Lung (tissue), 12 donors: ENCODE measurements around the gene IDH2. TPM values are rescaled to one million over a fixed set of nuclear protein-coding genes. Genes with fewer than 3 reads are reported as not detected.
"Not testable (repeated sequence)": the region's sequence is repeated elsewhere in the genome, so short reads cannot be mapped to it uniquely, and the experiment has no call there.

ENCODE experiments used
- ATAC-seq: fragments of 200-7000 bp; cut with Tn5 transposase; one replicate; pipeline ENCODE4 v1.9.1; 2020; ENCODE audit warnings: moderate number of reproducible peaks; ENCODE audit not compliant: insufficient read depth, low FRiP score
- DNase-seq, 3 donors: peaks; one replicate each; pipeline ENCODE4 v3.0.0-alpha.2; 2013 to 2017
- H3K27ac ChIP-seq, 2 donors: one replicate each; pipeline ENCODE4 v1.5.1; 2013; ENCODE audit warnings: mild to moderate bottlenecking in 2 of 2, moderate library complexity in 2 of 2, control low read depth in 1 of 2, inconsistent platforms in 1 of 2, low read depth in 1 of 2, low read length in 1 of 2
- H3K27me3 ChIP-seq, 3 donors: one replicate each; pipeline ENCODE4 v1.5.1; 2013; ENCODE audit warnings: low read length in 2 of 3; ENCODE audit not compliant: control insufficient read depth in 3 of 3, insufficient read depth in 3 of 3
- H3K36me3 ChIP-seq, 4 donors: one replicate each; pipeline ENCODE4 v1.5.1; 2013; ENCODE audit warnings: low read length in 4 of 4, mild to moderate bottlenecking in 1 of 4, moderate library complexity in 1 of 4; ENCODE audit not compliant: control insufficient read depth in 4 of 4, insufficient read depth in 4 of 4
- H3K4me1 ChIP-seq, 5 donors: one replicate each; pipeline ENCODE4 v1.5.1; 2013; ENCODE audit warnings: low read length in 5 of 5, mild to moderate bottlenecking in 2 of 5, moderate library complexity in 1 of 5; ENCODE audit not compliant: control insufficient read depth in 5 of 5, insufficient read depth in 5 of 5
- H3K4me3 ChIP-seq: one replicate; pipeline ENCODE4 v1.5.1; 2013; ENCODE audit warnings: mild to moderate bottlenecking, control low read depth, moderate library complexity
- H3K9ac ChIP-seq, 2 donors: one replicate each; pipeline ENCODE4 v1.5.1; 2013; ENCODE audit warnings: low read length in 2 of 2, control low read depth in 1 of 2; ENCODE audit not compliant: insufficient read depth in 1 of 2
- H3K9me3 ChIP-seq, 4 donors: one replicate each; pipeline ENCODE4 v1.5.1; 2013; ENCODE audit warnings: low read length in 3 of 4, mild to moderate bottlenecking in 1 of 4, moderate library complexity in 1 of 4; ENCODE audit not compliant: control insufficient read depth in 4 of 4, insufficient read depth in 3 of 4
- WGBS, 2 donors: extraction: QIAGEN DNeasy Blood & Tissue Kit; methylation state at CpG; one replicate each; pipeline ENCODE4 v1.1.7; 2013; 5-methylcytosine and 5-hydroxymethylcytosine counted together
- polyA plus RNA-seq, 2 donors: library from polyadenylated mRNA; stranded (reverse); fragments of 200-250 nt; gene quantifications; one replicate each; pipeline ENCODE4 v1.2.1, GENCODE V29; 2013
- total RNA-seq, 2 donors: library from RNA; depleted of rRNA in 1 of 2; stranded (reverse); fragments of >200 nt in 1 of 2; gene quantifications; one replicate each; pipeline ENCODE4 v1.2.1, GENCODE V29; 2014 to 2021
- TF ChIP-seq, protein P1 (sequence below): IDR thresholded peaks from 2 replicates; pipeline ENCODE4 v1.5.1; 2012; ENCODE audit warnings: mild to moderate bottlenecking; ENCODE audit errors: control extremely low read depth, extremely low read depth
- donor health status: control.
- donor health status: control.
- donor health status: Bipolar disorder and iron deficiency.
- donor health status: healthy.
- donor health status: DM: yes; HTN: yes; CAD: no.

The IDH2 gene
- total and polyA plus RNA-seq, 4 donors: 52.0 to 85.8 (median 72.3) TPM

DNA sequence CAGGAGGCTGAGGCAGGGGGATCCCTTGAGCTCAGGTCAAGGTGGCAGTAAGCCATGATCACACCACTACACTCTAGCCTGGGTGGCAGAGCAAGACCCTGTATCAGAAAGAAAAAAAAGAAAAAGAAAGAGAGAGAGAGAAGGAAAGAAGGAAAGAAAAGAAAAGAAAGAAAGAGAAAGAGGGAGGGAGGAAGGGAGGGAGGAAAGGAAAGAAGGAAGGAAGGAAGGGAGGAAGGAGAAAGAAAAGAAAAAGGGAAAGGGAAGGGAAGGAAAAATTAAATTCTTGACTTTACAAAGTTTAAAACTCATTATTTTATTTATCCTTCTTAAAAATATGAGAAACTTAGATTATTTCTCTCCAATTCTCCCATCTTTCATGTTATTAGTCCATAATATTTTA, 17.1 kb upstream of the IDH2 start:
- DNase-seq: no peak
- Histone ChIP-seq H3K4me3 (no peak overlapping the region), H3K36me3 (no peaks in the 10 kb centered on the region), H3K27me3 (no peaks in the 10 kb centered on the region), H3K9me3 (peaks cover 0 to 3% (median under 1%) of the 10 kb centered on the region in 4 donors), H3K9ac (no peak overlapping the region), H3K4me1 (no peaks in the 10 kb centered on the region), H3K27ac (no peak overlapping the region)
- no peak for ATAC-seq
- TF ChIP-seq, protein P1, sequence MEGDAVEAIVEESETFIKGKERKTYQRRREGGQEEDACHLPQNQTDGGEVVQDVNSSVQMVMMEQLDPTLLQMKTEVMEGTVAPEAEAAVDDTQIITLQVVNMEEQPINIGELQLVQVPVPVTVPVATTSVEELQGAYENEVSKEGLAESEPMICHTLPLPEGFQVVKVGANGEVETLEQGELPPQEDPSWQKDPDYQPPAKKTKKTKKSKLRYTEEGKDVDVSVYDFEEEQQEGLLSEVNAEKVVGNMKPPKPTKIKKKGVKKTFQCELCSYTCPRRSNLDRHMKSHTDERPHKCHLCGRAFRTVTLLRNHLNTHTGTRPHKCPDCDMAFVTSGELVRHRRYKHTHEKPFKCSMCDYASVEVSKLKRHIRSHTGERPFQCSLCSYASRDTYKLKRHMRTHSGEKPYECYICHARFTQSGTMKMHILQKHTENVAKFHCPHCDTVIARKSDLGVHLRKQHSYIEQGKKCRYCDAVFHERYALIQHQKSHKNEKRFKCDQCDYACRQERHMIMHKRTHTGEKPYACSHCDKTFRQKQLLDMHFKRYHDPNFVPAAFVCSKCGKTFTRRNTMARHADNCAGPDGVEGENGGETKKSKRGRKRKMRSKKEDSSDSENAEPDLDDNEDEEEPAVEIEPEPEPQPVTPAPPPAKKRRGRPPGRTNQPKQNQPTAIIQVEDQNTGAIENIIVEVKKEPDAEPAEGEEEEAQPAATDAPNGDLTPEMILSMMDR: no peak

DNA sequence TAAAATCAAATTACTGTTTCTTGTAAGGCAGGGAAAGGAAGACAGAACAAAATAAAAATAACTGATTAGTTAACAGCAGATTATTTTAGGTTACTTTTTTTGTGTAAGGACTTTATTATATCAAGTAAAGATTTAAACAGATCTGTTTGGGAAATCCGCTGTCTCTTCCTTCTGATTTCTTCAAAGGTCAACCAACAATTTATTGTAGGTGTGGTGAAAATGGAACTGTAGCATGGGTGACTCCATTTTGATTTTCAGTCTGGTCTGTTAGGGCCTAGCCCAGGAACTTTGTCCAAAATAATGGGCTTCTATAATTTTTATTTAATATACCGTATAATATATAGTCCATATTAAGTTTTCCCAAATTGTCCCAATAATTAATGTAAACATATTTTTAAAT, 13.5 kb upstream of the IDH2 start:
- H3K4me3 ChIP-seq: no peak overlapping the region
- no peak overlapping the region for H3K27ac ChIP-seq
- WGBS, 2 donors: 92 to 98% methylated on average over 2 of the region's 2 CpGs
- DNase-seq: no peak
- no peak overlapping the region for H3K9ac ChIP-seq
- ATAC-seq: no peak
- H3K27me3 ChIP-seq: no peaks in the 10 kb centered on the region
- H3K9me3 ChIP-seq: peaks cover 0 to 4% (median 1%) of the 10 kb centered on the region in 4 donors
- no peaks in the 10 kb centered on the region for H3K36me3 ChIP-seq
- no peaks in the 10 kb centered on the region for H3K4me1 ChIP-seq
- TF ChIP-seq, protein P1: no peak

DNA sequence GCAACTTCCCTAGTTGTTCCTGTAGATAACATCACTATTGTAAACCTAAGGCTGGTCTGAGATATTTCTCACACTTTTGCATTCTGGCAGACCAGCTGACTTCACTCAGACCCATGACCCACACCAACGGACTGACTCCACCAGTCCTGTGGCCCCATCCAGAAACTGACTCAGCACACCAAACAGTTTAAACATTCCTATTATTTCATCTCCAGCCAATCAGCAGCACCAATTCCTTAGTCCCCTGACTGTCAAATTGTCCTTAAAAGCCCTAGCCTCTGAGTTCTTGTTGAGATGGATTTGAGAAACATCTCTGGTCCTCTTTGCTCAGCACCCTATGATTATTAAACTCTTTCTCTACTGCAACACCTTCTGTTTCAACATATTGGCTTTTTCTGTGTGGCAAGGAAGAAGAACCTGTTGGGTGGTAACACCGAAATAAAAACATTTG, 12.2 kb upstream of the IDH2 start:
- Histone ChIP-seq H3K27ac (no peak overlapping the region), H3K9ac (no peak overlapping the region), H3K36me3 (no peaks in the 10 kb centered on the region), H3K4me1 (no peaks in the 10 kb centered on the region), H3K4me3 (no peak overlapping the region), H3K9me3 (peaks cover 0 to 4% (median 1%) of the 10 kb centered on the region in 4 donors), H3K27me3 (no peaks in the 10 kb centered on the region)
- no peak for DNase-seq
- TF ChIP-seq, protein P1: no peak
- ATAC-seq: no peak
- 47 to 50% methylated on average over 2 of the region's 2 CpGs for WGBS, 2 donors

DNA sequence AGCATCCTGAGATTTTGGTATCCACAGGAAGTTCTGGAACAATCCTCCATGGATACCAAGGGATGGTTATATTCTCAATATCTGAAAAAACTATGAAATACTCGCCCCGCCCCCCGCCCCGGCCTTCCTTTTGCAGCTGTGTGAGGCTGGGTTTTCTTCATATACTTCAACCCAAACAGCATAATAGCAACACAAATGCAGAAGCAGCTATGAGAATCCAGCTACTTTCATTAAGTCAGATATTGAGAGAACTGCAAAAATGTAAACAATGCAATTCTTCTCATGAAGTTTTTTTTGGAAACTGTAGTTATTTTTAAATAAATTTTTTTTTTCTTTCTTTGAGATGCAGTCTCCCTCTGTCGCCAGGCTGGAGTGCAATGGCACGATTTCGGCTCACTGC, 10.9 kb upstream of the IDH2 start:
- ATAC-seq (no peak), DNase-seq (no peak)
- no peak overlapping the region for H3K27ac ChIP-seq
- no peak overlapping the region for H3K9ac ChIP-seq
- no peaks in the 10 kb centered on the region for H3K36me3 ChIP-seq
- no peaks in the 10 kb centered on the region for H3K27me3 ChIP-seq
- no peak overlapping the region for H3K4me3 ChIP-seq
- 78% methylated on average over 7 of the region's 7 CpGs for WGBS, 2 donors
- H3K4me1 ChIP-seq: no peaks in the 10 kb centered on the region
- H3K9me3 ChIP-seq: peaks cover 0 to 4% (median 1%) of the 10 kb centered on the region in 4 donors
- TF ChIP-seq, protein P1: no peak

DNA sequence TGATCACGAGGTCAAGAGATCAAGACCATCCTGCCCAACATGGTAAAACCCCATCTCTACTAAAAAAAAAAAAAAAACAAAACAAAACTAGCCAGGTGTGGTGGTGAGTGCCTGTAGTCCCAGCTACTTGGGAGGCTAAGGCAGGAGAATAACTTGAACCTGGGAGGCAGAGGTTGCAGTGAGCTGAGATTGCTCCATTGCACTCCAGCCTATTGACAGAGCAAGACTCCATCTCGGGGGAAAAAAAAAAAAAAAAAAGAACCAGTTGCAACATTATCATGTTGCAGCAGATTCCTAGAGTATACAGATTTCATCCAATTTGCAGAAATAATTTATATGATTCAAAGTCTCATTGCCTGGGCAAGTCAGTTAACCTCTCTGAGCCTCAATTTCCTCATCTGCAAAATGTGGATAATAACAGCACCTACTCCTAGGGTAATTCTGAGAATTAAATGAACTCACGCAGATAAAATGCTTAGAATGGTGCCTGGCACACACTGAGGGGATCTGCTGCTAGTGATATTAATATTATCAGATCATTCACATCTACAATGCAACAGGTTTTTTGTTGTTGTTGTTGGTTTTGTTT, 7.0 kb upstream of the IDH2 start:
- not testable (repeated sequence) for H3K4me1 ChIP-seq, H3K4me3 ChIP-seq, H3K27me3 ChIP-seq, H3K9ac ChIP-seq, ATAC-seq, H3K9me3 ChIP-seq, DNase-seq, H3K27ac ChIP-seq, H3K36me3 ChIP-seq
- 44 to 51% methylated on average over 3 of the region's 3 CpGs for WGBS, 2 donors
